Endothelial cell of umbilical vein (primary cell): ENCODE data around the gene LAMA4. TPM values are rescaled to one million over a fixed set of nuclear protein-coding genes. Genes with fewer than 3 reads are reported as not detected.
A peak's percentile ranks its signal among the peaks of the same experiment; 100 is the strongest.

Source experiments
- BruUV-seq: library from RNA; stranded (reverse); fragments of 400-500 nt; replicated peaks from 2 replicates; lab custom pipeline; 2021; lab: Mats Ljungman, UMichigan
- CTCF ChIA-PET: fragments of 300-600, 350-600 bp; sonication (Branson Sonifier 250); formaldehyde crosslinking; loops from one replicate; lab custom pipeline; 2021; ENCODE audit warnings: antibody characterized with exemption, inconsistent platforms; lab: Charles Lee
- POLR2A ChIA-PET: fragments of 300-600, 350-600 bp; sonication (Branson Sonifier 250); formaldehyde crosslinking; loops from one replicate; lab custom pipeline; 2021; ENCODE audit warnings: antibody characterized with exemption, inconsistent platforms; lab: Charles Lee
- DNase-seq: peaks from one replicate; pipeline ENCODE4 v3.0.0-alpha.2; 2011; ENCODE audit warnings: low read depth, low spot score
- FAIRE-seq: peaks from 2 replicates; lab custom pipeline; 2011; peaks lifted over from hg19 to GRCh38; lab: Jason Lieb, UNC
- H2AFZ ChIP-seq: 2 replicates; pipeline ENCODE4 v1.6.0; 2012; ENCODE audit warnings: low read depth, low read length, control low read depth, inconsistent platforms
- H3K27ac ChIP-seq: 2 replicates; pipeline ENCODE4 v1.5.1; 2011; ENCODE audit warnings: low read depth, mild to moderate bottlenecking, control low read depth, low read length, moderate library complexity; ENCODE audit not compliant: insufficient read depth
- H3K27me3 ChIP-seq, 2 experiments: 2 replicates each; pipeline versions ENCODE4 v1.6.0 to v1.6.1; 2011; ENCODE audit warnings: low read length in 2 of 2, mixed read lengths in 1 of 2; ENCODE audit not compliant: control insufficient read depth in 2 of 2, insufficient read depth in 2 of 2
- H3K36me3 ChIP-seq, 2 experiments: 2 replicates in 1 of 2; 3 replicates in 1 of 2; pipeline ENCODE4 v1.5.1; 2011; ENCODE audit warnings: low read length in 2 of 2, mild to moderate bottlenecking in 1 of 2, moderate library complexity in 1 of 2; ENCODE audit not compliant: control insufficient read depth in 2 of 2, insufficient read depth in 2 of 2; ENCODE audit errors: extremely low read depth in 1 of 2
- H3K4me1 ChIP-seq: 3 replicates; pipeline ENCODE4 v1.5.1; 2011; ENCODE audit warnings: mild to moderate bottlenecking, low read length; ENCODE audit not compliant: control insufficient read depth, insufficient read depth; ENCODE audit errors: extremely low read depth
- H3K4me2 ChIP-seq: 2 replicates; pipeline ENCODE4 v1.6.1; 2011; ENCODE audit warnings: low read length, control low read depth, mixed read lengths; ENCODE audit not compliant: insufficient read depth
- H3K4me3 ChIP-seq, 3 experiments: fragments of 200-600 bp in 1 of 3; sonication (generic), shearing (Covaris generic) in 1 of 3; replicated peaks in 1 of 3; 2 replicates each; pipeline ENCODE4 v1.5.1; 2011 to 2016; ENCODE audit warnings: control low read depth in 3 of 3, low read length in 3 of 3, mild to moderate bottlenecking in 2 of 3, inconsistent platforms in 1 of 3, low read depth in 1 of 3, moderate library complexity in 1 of 3; ENCODE audit not compliant: insufficient read depth in 1 of 3
- H3K79me2 ChIP-seq: 2 replicates; pipeline ENCODE4 v1.6.0; 2012; ENCODE audit warnings: low read length, inconsistent platforms; ENCODE audit not compliant: control insufficient read depth, insufficient read depth
- H3K9ac ChIP-seq: replicated peaks from 2 replicates; pipeline ENCODE3; 2011; ENCODE audit warnings: low read length, control low read depth; ENCODE audit not compliant: insufficient read depth; ENCODE audit errors: extremely low read depth
- H3K9me1 ChIP-seq: replicated peaks from 3 replicates; pipeline ENCODE4 v1.6.0; 2011; ENCODE audit warnings: mild to moderate bottlenecking, low read length; ENCODE audit not compliant: control insufficient read depth, insufficient read depth; ENCODE audit errors: extremely low read depth
- H3K9me3 ChIP-seq: replicated peaks from 2 replicates; pipeline ENCODE4 v1.5.1; 2012; ENCODE audit warnings: low read length, inconsistent platforms; ENCODE audit not compliant: control insufficient read depth, insufficient read depth
- H4K20me1 ChIP-seq: replicated peaks from 2 replicates; pipeline ENCODE3; 2011; ENCODE audit warnings: mild to moderate bottlenecking, low read length; ENCODE audit not compliant: control insufficient read depth, insufficient read depth; ENCODE audit errors: extremely low read depth
- EZH2 ChIP-seq: IDR thresholded peaks from 2 replicates; pipeline ENCODE4 v1.6.1; 2012; ENCODE audit warnings: borderline replicate concordance, low read depth, mild to moderate bottlenecking, moderate library complexity, low read length, inconsistent platforms; ENCODE audit not compliant: severe bottlenecking
- FOS ChIP-seq: IDR thresholded peaks from 2 replicates; pipeline ENCODE4 v1.6.1; 2011; ENCODE audit warnings: mild to moderate bottlenecking, low read length, moderate library complexity, borderline replicate concordance; ENCODE audit not compliant: insufficient read depth
- GATA2 ChIP-seq: IDR thresholded peaks from 2 replicates; pipeline ENCODE4 v1.7.0; 2011; ENCODE audit warnings: low read depth, mild to moderate bottlenecking, moderate library complexity, mixed read lengths, low read length; ENCODE audit not compliant: insufficient read length, insufficient read depth
- JUN ChIP-seq: IDR thresholded peaks from 2 replicates; pipeline ENCODE4 v1.6.1; 2011; ENCODE audit warnings: borderline replicate concordance, low read depth; ENCODE audit not compliant: insufficient read length, insufficient read depth
- MYC ChIP-seq: IDR thresholded peaks from one replicate; pipeline ENCODE4 v1.6.1; 2011; ENCODE audit warnings: mild to moderate bottlenecking, low read depth, low read length
- POLR2A ChIP-seq: IDR thresholded peaks from 2 replicates; pipeline ENCODE4 v1.6.1; 2012; ENCODE audit warnings: low read depth, mild to moderate bottlenecking, control low read depth, low read length
- POLR2AphosphoS5 ChIP-seq: IDR thresholded peaks from 2 replicates; pipeline ENCODE4 v1.6.1; 2012; ENCODE audit warnings: low read depth, mild to moderate bottlenecking, control low read depth, low read length, moderate library complexity; ENCODE audit not compliant: insufficient read depth
- dilution Hi-C: fragments of 300-500 bp; cut with MboI; formaldehyde crosslinking; loops from one replicate; pipeline ENCODE4 v1.15.0; 2019; ENCODE audit warnings: low sequenced_read_pairs; ENCODE audit not compliant: extremely low pct_ligation_motif_present
- intact Hi-C: fragments of 100-400 bp; cut with micrococcal nuclease; formaldehyde crosslinking; loops from one replicate; pipeline ENCODE4 v1.10.0; 2022
- polyA plus RNA-seq, 4 experiments: library from polyadenylated mRNA; depleted of rRNA in 3 of 4; stranded (reverse) in 3 of 4; unstranded in 1 of 4; fragments of >200 nt; gene quantifications; 2 replicates each; pipeline versions ENCODE4 v1.2.1 to v1.2.3, GENCODE V29; 2011 to 2012; ENCODE audit warnings: missing spikeins in 1 of 4
- total RNA-seq: library from RNA; stranded (reverse); gene quantifications from 2 replicates; pipeline ENCODE4 v1.2.3, GENCODE V29; 2021
- TF ChIP-seq, protein P1 (sequence below): IDR thresholded peaks from 2 replicates; pipeline ENCODE4 v1.6.1; 2011; ENCODE audit not compliant: insufficient read depth, insufficient read length
- TF ChIP-seq, protein P2 (sequence below), 2 donors: IDR thresholded peaks; 1 replicate in 1 of 2; 2 replicates in 1 of 2; pipeline ENCODE4 v1.5.1; 2011; ENCODE audit warnings: low read length in 2 of 2, mild to moderate bottlenecking in 2 of 2, moderate library complexity in 2 of 2, control low read depth in 1 of 2, inconsistent platforms in 1 of 2, low read depth in 1 of 2; ENCODE audit not compliant: insufficient read depth in 1 of 2; ENCODE audit errors: extremely low read depth in 1 of 2

The LAMA4 gene
- total and polyA plus RNA-seq, 2 donors (not counting 3 experiments of a cell fraction or from before 2014, with no cell fraction given) = 384 to 629 TPM

- H3K9ac ChIP-seq = peak overlapping the region; percentile 98
- dilution Hi-C loops = no loop called here
These were observed 1.5 kb downstream of the LAMA4 start for GRCh38 chr6:112252571-112253497.

GRCh38 chr6:112251171-112251875, 3.0 kb downstream of the LAMA4 start:
- peak; percentile 81 for DNase-seq
- Histone ChIP-seq H3K4me2 (peak overlapping the region; percentile 94), H3K4me1 (peaks cover 56% of the 10 kb centered on the region), H4K20me1 (no peaks in the 10 kb centered on the region), H3K27ac (peak overlapping the region; percentile 81), H3K36me3 (peaks cover 9 to 16% of the 10 kb centered on the region in 2 experiments), H3K9me3 (no peaks in the 10 kb centered on the region), H3K79me2 (peaks cover 80% of the 10 kb centered on the region), H3K9ac (peak overlapping the region; percentile 98), H2AFZ (no peak overlapping the region), H3K4me3 (peak overlapping the region; percentile 91 to 94 (median 94)), H3K27me3 (no peaks in the 10 kb centered on the region), H3K9me1 (peaks cover 2% of the 10 kb centered on the region)
- CTCF ChIA-PET = interaction anchor here (1.2 to 5.2 kb wide), 2 partner anchors 60 to 71 kb away, joined by 3 to 49 read pairs; no protein-coding TSS in a partner anchor
- POLR2A ChIA-PET = no interaction called here
- dilution Hi-C loops = no loop called here
- BruUV-seq = no TSS peak
- FAIRE-seq = no peak
- TF ChIP-seq, protein P1, sequence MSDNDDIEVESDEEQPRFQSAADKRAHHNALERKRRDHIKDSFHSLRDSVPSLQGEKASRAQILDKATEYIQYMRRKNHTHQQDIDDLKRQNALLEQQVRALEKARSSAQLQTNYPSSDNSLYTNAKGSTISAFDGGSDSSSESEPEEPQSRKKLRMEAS = no peak
- TF ChIP-seq FOS (peak; percentile 36), JUN (no peak), POLR2A (no peak), EZH2 (no peak), GATA2 (no peak), POLR2AphosphoS5 (peak; percentile 37), MYC (no peak)
- TF ChIP-seq, protein P2, sequence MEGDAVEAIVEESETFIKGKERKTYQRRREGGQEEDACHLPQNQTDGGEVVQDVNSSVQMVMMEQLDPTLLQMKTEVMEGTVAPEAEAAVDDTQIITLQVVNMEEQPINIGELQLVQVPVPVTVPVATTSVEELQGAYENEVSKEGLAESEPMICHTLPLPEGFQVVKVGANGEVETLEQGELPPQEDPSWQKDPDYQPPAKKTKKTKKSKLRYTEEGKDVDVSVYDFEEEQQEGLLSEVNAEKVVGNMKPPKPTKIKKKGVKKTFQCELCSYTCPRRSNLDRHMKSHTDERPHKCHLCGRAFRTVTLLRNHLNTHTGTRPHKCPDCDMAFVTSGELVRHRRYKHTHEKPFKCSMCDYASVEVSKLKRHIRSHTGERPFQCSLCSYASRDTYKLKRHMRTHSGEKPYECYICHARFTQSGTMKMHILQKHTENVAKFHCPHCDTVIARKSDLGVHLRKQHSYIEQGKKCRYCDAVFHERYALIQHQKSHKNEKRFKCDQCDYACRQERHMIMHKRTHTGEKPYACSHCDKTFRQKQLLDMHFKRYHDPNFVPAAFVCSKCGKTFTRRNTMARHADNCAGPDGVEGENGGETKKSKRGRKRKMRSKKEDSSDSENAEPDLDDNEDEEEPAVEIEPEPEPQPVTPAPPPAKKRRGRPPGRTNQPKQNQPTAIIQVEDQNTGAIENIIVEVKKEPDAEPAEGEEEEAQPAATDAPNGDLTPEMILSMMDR (IDR thresholded peaks at IDR 0.05; ENCODE audit: extremely low read depth in 1 of 2, insufficient read depth in 1 of 2, low read depth in 1 of 2, low read length in 2 of 2) = no peak
- intact Hi-C loops = loop anchor here (1.0 to 5.0 kb wide), 3 partner anchors 15 to 121 kb away; no protein-coding TSS in a partner anchor

More at GRCh38 chr6:112252571-112253497, 1.5 kb downstream of the LAMA4 start:
- Histone ChIP-seq H3K27me3 (no peaks in the 10 kb centered on the region), H3K4me3 (peak overlapping the region; percentile 91 to 94 (median 94)), H3K79me2 (peaks cover 65% of the 10 kb centered on the region), H3K4me1 (peaks cover 42% of the 10 kb centered on the region), H3K9me3 (no peaks in the 10 kb centered on the region), H3K27ac (peak overlapping the region; percentile 81), H3K36me3 (peaks cover 8 to 16% of the 10 kb centered on the region in 2 experiments), H2AFZ (no peak overlapping the region), H3K9me1 (no peaks in the 10 kb centered on the region), H3K4me2 (peak overlapping the region; percentile 94), H4K20me1 (no peaks in the 10 kb centered on the region)
- FAIRE-seq (no peak), DNase-seq (peak; percentile 89)
- TF ChIP-seq GATA2 (no peak), JUN (no peak), POLR2AphosphoS5 (peak; percentile 18)
- TSS peak; percentile 27 for BruUV-seq
- ChIA-PET CTCF (interaction anchor here (0.6 to 6.3 kb wide), 11 partner anchors 8 to 72 kb away, joined by 3 to 54 read pairs (median 4); no protein-coding TSS in a partner anchor), POLR2A (interaction anchor here (3.1 to 3.3 kb wide), 2 partner anchors 16 to 19 kb away, joined by 12 to 23 read pairs; no protein-coding TSS in a partner anchor)
- intact Hi-C loops = loop anchor here (1.0 to 5.0 kb wide), 2 partner anchors 36 to 119 kb away; no protein-coding TSS in a partner anchor
